OCI-LY7 (cell line): ENCODE measurements around the gene ANKS1B. TPM values are rescaled to one million over a fixed set of nuclear protein-coding genes. Genes with fewer than 3 reads are reported as not detected.

Experiments
- BruUV-seq: library from RNA; stranded (reverse); fragments of 400-500 nt; replicated peaks from 2 replicates; lab custom pipeline; 2021; lab: Mats Ljungman, UMichigan
- CTCF ChIA-PET: fragments of 300-600 bp; sonication (Branson Sonifier 250); formaldehyde crosslinking; loops from one replicate; lab custom pipeline; 2022; ENCODE audit warnings: antibody characterized with exemption; ENCODE audit not compliant: unreplicated experiment; lab: Charles Lee
- POLR2A ChIA-PET: fragments of 300-600 bp; sonication (Branson Sonifier 250); formaldehyde crosslinking; loops from one replicate; lab custom pipeline; 2022; ENCODE audit warnings: antibody characterized with exemption; lab: Charles Lee
- DNase-seq: peaks from one replicate; pipeline ENCODE4 v3.0.0-alpha.2; 2015; ENCODE audit warnings: low spot score
- H2AFZ ChIP-seq: fragments of 200-600 bp; sonication (generic), shearing (Covaris generic); 2 replicates; pipeline ENCODE4 v1.6.1; 2014; ENCODE audit warnings: mild to moderate bottlenecking, antibody characterized with exemption, low read length, moderate library complexity
- H3K27ac ChIP-seq: fragments of 200-600 bp; sonication (generic); 2 replicates; pipeline ENCODE4 v1.5.1; 2014; ENCODE audit warnings: mixed run types, low read depth, mild to moderate bottlenecking, moderate library complexity, low read length, inconsistent platforms; ENCODE audit not compliant: poor library complexity, severe bottlenecking
- H3K36me3 ChIP-seq: fragments of 200-600 bp; sonication (generic); 2 replicates; pipeline ENCODE4 v1.6.1; 2014; ENCODE audit warnings: mild to moderate bottlenecking, antibody characterized with exemption, low read length, moderate library complexity, mixed read lengths; ENCODE audit not compliant: insufficient read depth
- H3K4me1 ChIP-seq: fragments of 200-600 bp; sonication (generic); 2 replicates; pipeline ENCODE4 v1.5.1; 2014; ENCODE audit warnings: mild to moderate bottlenecking, low read length; ENCODE audit not compliant: insufficient read depth, poor library complexity, severe bottlenecking
- H3K4me2 ChIP-seq: fragments of 200-600 bp; sonication (generic); 2 replicates; pipeline ENCODE4 v1.6.1; 2014; ENCODE audit warnings: mild to moderate bottlenecking, low read length
- H3K4me3 ChIP-seq: fragments of 200-600 bp; sonication (generic); 2 replicates; pipeline ENCODE4 v1.5.1; 2014; ENCODE audit warnings: mild to moderate bottlenecking, low read depth, low read length; ENCODE audit not compliant: poor library complexity, severe bottlenecking
- H3K79me2 ChIP-seq: fragments of 200-600 bp; sonication (generic); 2 replicates; pipeline ENCODE4 v1.6.1; 2016; ENCODE audit warnings: low read depth, mild to moderate bottlenecking, low read length, moderate library complexity, mixed read lengths; ENCODE audit not compliant: insufficient read depth
- H3K9me2 ChIP-seq: fragments of 200-600 bp; sonication (generic); 2 replicates; pipeline ENCODE4 v1.6.1; 2016; ENCODE audit warnings: mild to moderate bottlenecking, low read length, mixed read lengths; ENCODE audit not compliant: insufficient read depth
- H3K9me3 ChIP-seq: fragments of 200-600 bp; sonication (generic); 2 replicates; pipeline ENCODE4 v1.6.1; 2014; ENCODE audit warnings: mild to moderate bottlenecking, mixed run types, low read length, mixed read lengths
- H4K20me1 ChIP-seq: fragments of 200-600 bp; sonication (generic); 2 replicates; pipeline ENCODE4 v1.6.1; 2014; ENCODE audit warnings: mild to moderate bottlenecking, antibody characterized with exemption, low read length, moderate library complexity, mixed read lengths; ENCODE audit not compliant: insufficient read depth
- CTCF ChIP-seq: fragments of 200-600 bp; sonication (generic); conservative IDR thresholded peaks from 2 replicates; pipeline ENCODE4 v1.5.1; 2014; ENCODE audit warnings: mild to moderate bottlenecking, antibody characterized with exemption, low read length, moderate library complexity, mixed read lengths
- EZH2phosphoT487 ChIP-seq: fragments of 200-600 bp; sonication (generic); IDR thresholded peaks from 2 replicates; pipeline ENCODE4 v1.6.1; 2018; ENCODE audit warnings: low read depth, borderline replicate concordance, mild to moderate bottlenecking, mixed run types, antibody characterized with exemption, low read length, moderate library complexity, mixed read lengths
- intact Hi-C: fragments of 100-400 bp; cut with micrococcal nuclease; formaldehyde crosslinking; loops from one replicate; pipeline ENCODE4 v1.10.0; 2022; ENCODE audit not compliant: unreplicated experiment
- total RNA-seq, 2 experiments: library from RNA; depleted of rRNA in 1 of 2; stranded (reverse); fragments of >200 nt in 1 of 2; shearing (Covaris generic) in 1 of 2; gene quantifications; 2 replicates each; pipeline ENCODE4 v1.2.3, GENCODE V29; 2014 to 2022

The ANKS1B gene
- total RNA-seq, 2 experiments from 2014 or later: 2.9 to 6.0 TPM

- Histone ChIP-seq H2AFZ (no peak overlapping the region), H3K9me2 (no peaks in the 10 kb centered on the region), H3K79me2 (no peaks in the 10 kb centered on the region), H3K4me1 (no peaks in the 10 kb centered on the region), H3K4me3 (no peak overlapping the region), H3K9me3 (no peaks in the 10 kb centered on the region), H3K27ac (no peak overlapping the region), H4K20me1 (no peaks in the 10 kb centered on the region), H3K36me3 (no peaks in the 10 kb centered on the region), H3K4me2 (no peak overlapping the region)
- ChIA-PET POLR2A (no interaction called here), CTCF (no interaction called here)
- no TSS peak for BruUV-seq
- intact Hi-C loops: no loop called here
- DNase-seq: no peak
- TF ChIP-seq CTCF: no peak
- TF ChIP-seq EZH2phosphoT487: no peak
Measured at GRCh38 chr12:99911081-99911480, 73.7 kb downstream of the ANKS1B start.

DNA sequence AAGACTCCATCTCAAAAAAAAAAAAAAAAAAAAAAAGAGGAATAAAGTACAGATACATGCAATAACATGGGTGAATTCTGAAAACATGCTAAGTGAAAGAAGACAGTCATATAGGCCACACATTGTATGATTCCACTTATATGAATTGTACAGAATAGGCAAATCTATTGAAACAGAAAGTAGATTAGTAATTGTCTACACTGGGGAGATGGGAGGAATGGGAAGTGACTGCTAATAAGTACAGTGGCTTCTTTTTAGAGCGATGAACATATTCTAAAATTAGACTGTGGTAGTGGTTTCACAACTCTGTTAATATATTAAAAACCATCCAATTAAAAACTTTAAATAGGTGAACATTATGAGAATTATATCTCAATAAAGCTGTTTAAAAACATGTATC is 74.4 kb downstream of the ANKS1B start:
- CTCF ChIA-PET: no interaction called here

More for the DNA sequence above, 74.4 kb downstream of the ANKS1B start:
- no peaks in the 10 kb centered on the region for H3K9me2 ChIP-seq
- no peaks in the 10 kb centered on the region for H3K9me3 ChIP-seq
- intact Hi-C loops: no loop called here
- no peak for DNase-seq
- H3K36me3 ChIP-seq: no peaks in the 10 kb centered on the region
- POLR2A ChIA-PET: no interaction called here
- H3K79me2 ChIP-seq: no peaks in the 10 kb centered on the region
- no TSS peak for BruUV-seq
- no peak overlapping the region for H3K4me2 ChIP-seq
- H3K4me1 ChIP-seq: no peaks in the 10 kb centered on the region
- H3K27ac ChIP-seq: no peak overlapping the region
- H4K20me1 ChIP-seq: no peaks in the 10 kb centered on the region
- no peak for TF ChIP-seq EZH2phosphoT487
- TF ChIP-seq CTCF: no peak
- H2AFZ ChIP-seq: no peak overlapping the region
- H3K4me3 ChIP-seq: no peak overlapping the region
